Sigmoid colon (tissue), 4 donors: ENCODE results near the gene RBM4B.

ENCODE experiments used
- CTCF ChIP-seq, 4 experiments: fragments of 450-650 bp in 3 of 4; fragments of 200-600 bp in 1 of 4; IDR thresholded peaks; one replicate each; pipeline ENCODE4 v1.5.1; 2016 to 2019; ENCODE audit warnings: antibody characterized with exemption in 4 of 4, mild to moderate bottlenecking in 3 of 4, moderate library complexity in 2 of 4
- EP300 ChIP-seq, 4 donors: sonication (generic); formaldehyde crosslinking; IDR thresholded peaks; one replicate each; pipeline ENCODE4 v1.6.1; 2017; ENCODE audit warnings: antibody characterized with exemption in 4 of 4
- POLR2A ChIP-seq, 2 donors: fragments of 450-650 bp; IDR thresholded peaks; one replicate each; pipeline ENCODE4 v1.6.1; 2016; ENCODE audit warnings: antibody characterized with exemption in 2 of 2, mild to moderate bottlenecking in 2 of 2, moderate library complexity in 2 of 2

- TF ChIP-seq CTCF (IDR thresholded peaks at IDR 0.05) = no peak
- TF ChIP-seq POLR2A (IDR thresholded peaks at IDR 0.05) = no peak
- no peak for TF ChIP-seq EP300 (IDR thresholded peaks at IDR 0.05)
These were observed 51.3 kb downstream of the RBM4B start for GRCh38 chr11:66626382-66626781.
